ENCODE measurements around the gene COL4A6.

The COL4A6 gene

DNA sequence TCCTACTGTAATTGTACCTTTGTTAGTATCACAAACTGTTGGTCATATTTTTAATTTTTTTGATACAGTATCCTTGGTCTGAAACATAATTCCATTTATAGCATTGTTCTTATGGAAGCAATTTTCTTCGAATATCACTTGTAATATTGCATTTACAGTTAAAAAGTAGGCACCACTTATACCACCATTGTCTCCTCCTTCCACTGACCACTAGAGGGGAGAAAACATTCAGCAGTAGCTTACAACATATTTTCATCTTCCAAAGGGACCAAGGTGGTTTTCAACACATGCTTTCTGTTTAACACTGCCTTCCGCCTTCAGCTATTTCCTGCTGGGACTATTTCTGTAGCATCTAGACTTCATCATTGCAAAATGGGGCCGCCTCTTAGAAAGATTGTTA lies 146.2 kb downstream of the COL4A6 start:
- no peak for TF ChIP-seq ISL1 (CRISPR knock-in tag; IDR thresholded peaks at IDR 0.05)
- TF ChIP-seq GLIS3 (CRISPR knock-in tag; IDR thresholded peaks at IDR 0.05) = no peak
- no peak for TF ChIP-seq SNAI2 (CRISPR knock-in tag; IDR thresholded peaks at IDR 0.05)
- TF ChIP-seq TOX (CRISPR knock-in tag; IDR thresholded peaks at IDR 0.05; ENCODE audit: borderline replicate concordance) = no peak
- TF ChIP-seq ZNF565 (CRISPR knock-in tag; conservative IDR thresholded peaks at IDR 0.05; ENCODE audit: low read depth) = no peak
- TF ChIP-seq RARB (CRISPR knock-in tag; IDR thresholded peaks at IDR 0.05) = no peak
- TF ChIP-seq ZNF8 (CRISPR knock-in tag; IDR thresholded peaks at IDR 0.05) = no peak
- no peak for TF ChIP-seq ZC3H10 (CRISPR knock-in tag; IDR thresholded peaks at IDR 0.05)
- TF ChIP-seq, protein P1, sequence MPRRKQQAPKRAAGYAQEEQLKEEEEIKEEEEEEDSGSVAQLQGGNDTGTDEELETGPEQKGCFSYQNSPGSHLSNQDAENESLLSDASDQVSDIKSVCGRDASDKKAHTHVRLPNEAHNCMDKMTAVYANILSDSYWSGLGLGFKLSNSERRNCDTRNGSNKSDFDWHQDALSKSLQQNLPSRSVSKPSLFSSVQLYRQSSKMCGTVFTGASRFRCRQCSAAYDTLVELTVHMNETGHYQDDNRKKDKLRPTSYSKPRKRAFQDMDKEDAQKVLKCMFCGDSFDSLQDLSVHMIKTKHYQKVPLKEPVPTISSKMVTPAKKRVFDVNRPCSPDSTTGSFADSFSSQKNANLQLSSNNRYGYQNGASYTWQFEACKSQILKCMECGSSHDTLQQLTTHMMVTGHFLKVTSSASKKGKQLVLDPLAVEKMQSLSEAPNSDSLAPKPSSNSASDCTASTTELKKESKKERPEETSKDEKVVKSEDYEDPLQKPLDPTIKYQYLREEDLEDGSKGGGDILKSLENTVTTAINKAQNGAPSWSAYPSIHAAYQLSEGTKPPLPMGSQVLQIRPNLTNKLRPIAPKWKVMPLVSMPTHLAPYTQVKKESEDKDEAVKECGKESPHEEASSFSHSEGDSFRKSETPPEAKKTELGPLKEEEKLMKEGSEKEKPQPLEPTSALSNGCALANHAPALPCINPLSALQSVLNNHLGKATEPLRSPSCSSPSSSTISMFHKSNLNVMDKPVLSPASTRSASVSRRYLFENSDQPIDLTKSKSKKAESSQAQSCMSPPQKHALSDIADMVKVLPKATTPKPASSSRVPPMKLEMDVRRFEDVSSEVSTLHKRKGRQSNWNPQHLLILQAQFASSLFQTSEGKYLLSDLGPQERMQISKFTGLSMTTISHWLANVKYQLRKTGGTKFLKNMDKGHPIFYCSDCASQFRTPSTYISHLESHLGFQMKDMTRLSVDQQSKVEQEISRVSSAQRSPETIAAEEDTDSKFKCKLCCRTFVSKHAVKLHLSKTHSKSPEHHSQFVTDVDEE (CRISPR knock-in tag; IDR thresholded peaks at IDR 0.05) = no peak
- no peak for TF ChIP-seq CSRNP3 (CRISPR knock-in tag; IDR thresholded peaks at IDR 0.05)
- TF ChIP-seq ZFP3 (CRISPR knock-in tag; IDR thresholded peaks at IDR 0.05) = no peak
- TF ChIP-seq PPARA (CRISPR knock-in tag; IDR thresholded peaks at IDR 0.05; ENCODE audit: borderline replicate concordance) = no peak
- no peak for TF ChIP-seq OSR1 (CRISPR knock-in tag; IDR thresholded peaks at IDR 0.05)
- TF ChIP-seq ZNF70 (CRISPR knock-in tag; IDR thresholded peaks at IDR 0.05) = no peak
- ATAC-seq = no peak

DNA sequence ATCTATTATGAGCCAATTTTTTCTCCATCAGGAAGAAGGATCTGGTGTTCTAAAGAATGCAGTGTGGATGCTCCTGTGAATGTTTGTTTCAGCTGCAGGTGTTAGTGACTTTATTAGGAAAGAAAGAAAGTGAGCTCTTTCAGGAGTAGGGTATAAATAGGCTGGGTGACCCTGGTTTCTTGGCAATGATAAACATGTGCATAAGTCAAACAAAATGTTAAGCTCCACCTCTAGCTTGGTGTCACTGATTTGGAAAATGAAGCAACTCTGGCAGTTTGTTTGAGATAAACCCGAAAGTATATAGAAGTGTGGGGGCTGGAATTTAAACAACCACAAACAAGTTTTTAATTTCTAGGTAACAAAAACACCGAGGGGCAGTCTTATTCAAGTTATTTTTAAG lies 152.3 kb downstream of the COL4A6 start:
- TF ChIP-seq BACH2 (CRISPR knock-in tag; IDR thresholded peaks at IDR 0.05; ENCODE audit: borderline replicate concordance) (no peak), POU6F1 (CRISPR knock-in tag; IDR thresholded peaks at IDR 0.05; ENCODE audit: borderline replicate concordance, low read depth) (no peak), ZNF565 (CRISPR knock-in tag; conservative IDR thresholded peaks at IDR 0.05; ENCODE audit: low read depth) (no peak), ZFP3 (CRISPR knock-in tag; IDR thresholded peaks at IDR 0.05) (no peak), GLIS3 (CRISPR knock-in tag; IDR thresholded peaks at IDR 0.05) (no peak), RARB (CRISPR knock-in tag; IDR thresholded peaks at IDR 0.05) (no peak), SNAI2 (CRISPR knock-in tag; IDR thresholded peaks at IDR 0.05) (no peak)
- TF ChIP-seq, protein P1 (CRISPR knock-in tag; IDR thresholded peaks at IDR 0.05) = no peak
- no peak for ATAC-seq

GRCh38 chrX:108285356-108285755 lies 152.9 kb downstream of the COL4A6 start:
- ATAC-seq = no peak
- no peak for TF ChIP-seq RARB (CRISPR knock-in tag; IDR thresholded peaks at IDR 0.05)
- TF ChIP-seq GLIS3 (CRISPR knock-in tag; IDR thresholded peaks at IDR 0.05) = no peak
- TF ChIP-seq, protein P2, sequence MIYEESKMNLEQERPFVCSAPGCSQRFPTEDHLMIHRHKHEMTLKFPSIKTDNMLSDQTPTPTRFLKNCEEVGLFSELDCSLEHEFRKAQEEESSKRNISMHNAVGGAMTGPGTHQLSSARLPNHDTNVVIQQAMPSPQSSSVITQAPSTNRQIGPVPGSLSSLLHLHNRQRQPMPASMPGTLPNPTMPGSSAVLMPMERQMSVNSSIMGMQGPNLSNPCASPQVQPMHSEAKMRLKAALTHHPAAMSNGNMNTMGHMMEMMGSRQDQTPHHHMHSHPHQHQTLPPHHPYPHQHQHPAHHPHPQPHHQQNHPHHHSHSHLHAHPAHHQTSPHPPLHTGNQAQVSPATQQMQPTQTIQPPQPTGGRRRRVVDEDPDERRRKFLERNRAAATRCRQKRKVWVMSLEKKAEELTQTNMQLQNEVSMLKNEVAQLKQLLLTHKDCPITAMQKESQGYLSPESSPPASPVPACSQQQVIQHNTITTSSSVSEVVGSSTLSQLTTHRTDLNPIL (CRISPR knock-in tag; IDR thresholded peaks at IDR 0.05; ENCODE audit: low read depth) = no peak
- TF ChIP-seq ESRRG (CRISPR knock-in tag; IDR thresholded peaks at IDR 0.05) = no peak
- no peak for TF ChIP-seq POU6F1 (CRISPR knock-in tag; IDR thresholded peaks at IDR 0.05; ENCODE audit: borderline replicate concordance, low read depth)
- no peak for TF ChIP-seq TOX (CRISPR knock-in tag; IDR thresholded peaks at IDR 0.05; ENCODE audit: borderline replicate concordance)
- no peak for TF ChIP-seq CSDC2 (CRISPR knock-in tag; IDR thresholded peaks at IDR 0.05)
- TF ChIP-seq TCF4 (CRISPR knock-in tag; IDR thresholded peaks at IDR 0.05; ENCODE audit: borderline replicate concordance) = no peak
- no peak for TF ChIP-seq ZNF565 (CRISPR knock-in tag; conservative IDR thresholded peaks at IDR 0.05; ENCODE audit: low read depth)
- TF ChIP-seq, protein P1 (CRISPR knock-in tag; IDR thresholded peaks at IDR 0.05) = no peak
- no peak for TF ChIP-seq ZFP30 (CRISPR knock-in tag; IDR thresholded peaks at IDR 0.05)
- no peak for TF ChIP-seq SNAI2 (CRISPR knock-in tag; IDR thresholded peaks at IDR 0.05)
- TF ChIP-seq ARNTL (CRISPR knock-in tag; IDR thresholded peaks at IDR 0.05; ENCODE audit: borderline replicate concordance, low read depth) = no peak
- no peak for TF ChIP-seq BACH2 (CRISPR knock-in tag; IDR thresholded peaks at IDR 0.05; ENCODE audit: borderline replicate concordance)
- no peak for TF ChIP-seq ZFP3 (CRISPR knock-in tag; IDR thresholded peaks at IDR 0.05)
- TF ChIP-seq OSR1 (CRISPR knock-in tag; IDR thresholded peaks at IDR 0.05) = no peak
- no peak for TF ChIP-seq ZC3H10 (CRISPR knock-in tag; IDR thresholded peaks at IDR 0.05)
- TF ChIP-seq ISL1 (CRISPR knock-in tag; IDR thresholded peaks at IDR 0.05) = no peak
